B cell (primary cell): ENCODE results near the gene EXOC7. TPM values are rescaled to one million over a fixed set of nuclear protein-coding genes. Genes with fewer than 3 reads are reported as not detected.

Experiments
- ATAC-seq: fragments of 200-7000 bp; cut with Tn5 transposase; one replicate; pipeline ENCODE4 v1.10.0; 2021; ENCODE audit warnings: low read depth, mild to moderate bottlenecking, moderate number of reproducible peaks, moderate library complexity
- CTCF ChIA-PET: fragments of 350-600 bp; sonication (Branson Sonifier 250); formaldehyde crosslinking; loops from one replicate; lab custom pipeline; 2021; ENCODE audit warnings: antibody characterized with exemption, inconsistent platforms; lab: Charles Lee
- POLR2A ChIA-PET: fragments of 350-600 bp; sonication (Branson Sonifier 250); formaldehyde crosslinking; loops from one replicate; lab custom pipeline; 2021; ENCODE audit warnings: antibody characterized with exemption; lab: Charles Lee
- DNase-seq: peaks from one replicate; pipeline ENCODE4 v3.0.0; 2013
- H2AFZ ChIP-seq: 2 replicates; pipeline ENCODE4 v1.6.1; 2012; ENCODE audit warnings: mild to moderate bottlenecking, low read depth, low read length; ENCODE audit not compliant: insufficient read depth, poor library complexity, severe bottlenecking
- H3K27ac ChIP-seq, 2 donors: 1 replicate in 1 of 2; 2 replicates in 1 of 2; pipeline ENCODE4 v1.5.1; 2012 to 2013; ENCODE audit warnings: low read length in 2 of 2, mild to moderate bottlenecking in 2 of 2, moderate library complexity in 1 of 2
- H3K27me3 ChIP-seq, 4 experiments: fragments of 200-600 bp in 1 of 4; sonication (generic) in 1 of 4; replicated peaks in 1 of 4; 1 replicate in 2 of 4; 2 replicates in 2 of 4; pipeline versions ENCODE4 v1.6.1 to v1.7.0; 2013 to 2016; ENCODE audit warnings: low read length in 3 of 4, mild to moderate bottlenecking in 2 of 4, mixed read lengths in 1 of 4, moderate library complexity in 1 of 4; ENCODE audit not compliant: insufficient read depth in 4 of 4, control insufficient read depth in 3 of 4; ENCODE audit errors: control extremely low read depth in 1 of 4
- H3K36me3 ChIP-seq, 2 experiments: replicated peaks in 1 of 2; 1 replicate in 1 of 2; 2 replicates in 1 of 2; pipeline versions ENCODE4 v1.6.1 to v1.7.1; 2013; ENCODE audit warnings: low read length in 1 of 2; ENCODE audit not compliant: insufficient read depth in 2 of 2, control insufficient read depth in 1 of 2; ENCODE audit errors: control extremely low read depth in 1 of 2, extremely low read depth in 1 of 2
- H3K4me1 ChIP-seq, 2 donors: fragments of 200-600 bp in 1 of 2; sonication (generic) in 1 of 2; 1 replicate in 1 of 2; 2 replicates in 1 of 2; pipeline versions ENCODE4 v1.5.1 to v1.6.1; 2013 to 2017; ENCODE audit warnings: low read length in 2 of 2; ENCODE audit not compliant: control insufficient read depth in 2 of 2, insufficient read depth in 2 of 2
- H3K4me2 ChIP-seq: replicated peaks from 2 replicates; pipeline ENCODE3; 2012; ENCODE audit warnings: mild to moderate bottlenecking, low read depth, low read length; ENCODE audit not compliant: poor library complexity, severe bottlenecking
- H3K4me3 ChIP-seq, 5 experiments: fragments of 200-600 bp in 1 of 5; sonication (generic) in 1 of 5; 1 replicate in 3 of 5; 2 replicates in 2 of 5; pipeline versions ENCODE4 v1.5.1 to v1.7.0; 2011 to 2016; ENCODE audit warnings: low read length in 4 of 5, mild to moderate bottlenecking in 4 of 5, low read depth in 2 of 5, control low read depth in 1 of 5, moderate library complexity in 1 of 5; ENCODE audit not compliant: insufficient read depth in 1 of 5; ENCODE audit errors: control extremely low read depth in 1 of 5, extremely low read depth in 1 of 5
- H3K79me2 ChIP-seq: fragments of 200-600 bp; sonication (generic); one replicate; pipeline ENCODE4 v1.6.0; 2016; ENCODE audit warnings: low read length; ENCODE audit not compliant: control insufficient read depth, insufficient read depth
- H3K9ac ChIP-seq: fragments of 200-600 bp; sonication (generic); 2 replicates; pipeline ENCODE4 v1.6.1; 2017; ENCODE audit warnings: mild to moderate bottlenecking, low read length, moderate library complexity
- H3K9me3 ChIP-seq, 3 donors: one replicate each; pipeline versions ENCODE4 v1.6.1 to v1.7.1; 2013; ENCODE audit warnings: low read length in 2 of 3; ENCODE audit not compliant: control insufficient read depth in 2 of 3, insufficient read depth in 1 of 3; ENCODE audit errors: control extremely low read depth in 1 of 3
- H4K20me1 ChIP-seq: 2 replicates; pipeline ENCODE4 v1.6.0; 2012; ENCODE audit warnings: mild to moderate bottlenecking, low read length; ENCODE audit not compliant: insufficient read depth, control insufficient read depth, poor library complexity, severe bottlenecking
- H3K27ac Mint-ChIP-seq: one replicate; pipeline ENCODE4 v1.8.0; 2021; ENCODE audit warnings: mixed read lengths
- H3K27me3 Mint-ChIP-seq: one replicate; pipeline ENCODE4 v1.8.0; 2021; ENCODE audit warnings: mixed read lengths
- H3K4me1 Mint-ChIP-seq: one replicate; pipeline ENCODE4 v1.8.0; 2021; ENCODE audit warnings: mixed read lengths
- H3K4me3 Mint-ChIP-seq: one replicate; pipeline ENCODE4 v1.8.0; 2021; ENCODE audit warnings: mixed read lengths
- H3K9me3 Mint-ChIP-seq: one replicate; pipeline ENCODE4 v1.8.0; 2022; ENCODE audit warnings: mixed read lengths; ENCODE audit not compliant: insufficient read depth
- EZH2 ChIP-seq: IDR thresholded peaks from 2 replicates; pipeline ENCODE4 v1.6.1; 2012; ENCODE audit warnings: borderline replicate concordance, low read depth, mild to moderate bottlenecking, moderate library complexity, low read length; ENCODE audit not compliant: insufficient read depth, poor library complexity, severe bottlenecking
- WGBS: methylation state at CpG from one replicate; pipeline ENCODE4 v1.1.5; 2013; ENCODE audit warnings: missing lambda C conversion rate; ENCODE audit not compliant: insufficient coverage; 5-methylcytosine and 5-hydroxymethylcytosine counted together
- intact Hi-C: fragments of 100-400 bp; cut with micrococcal nuclease; formaldehyde crosslinking; loops from one replicate; pipeline ENCODE4 v1.10.0; 2022
- polyA plus RNA-seq: library from polyadenylated mRNA; depleted of rRNA; stranded (reverse); fragments of >200 nt; gene quantifications from 2 replicates; pipeline ENCODE4 v1.2.3, GENCODE V29; 2012
- total RNA-seq, 2 donors: library from RNA; stranded (reverse); fragments of 120-200 nt in 1 of 2; gene quantifications; 1 replicate in 1 of 2; 2 replicates in 1 of 2; pipeline versions ENCODE4 v1.2.3 to v1.2.4, GENCODE V29; 2013 to 2022
- TF ChIP-seq, protein P1 (sequence below): fragments of 200-600 bp; IDR thresholded peaks from one replicate; pipeline ENCODE4 v1.8.0; 2022; ENCODE audit warnings: antibody characterized with exemption, mild to moderate bottlenecking

The EXOC7 gene
- total and polyA plus RNA-seq, 2 donors (not counting 1 experiment from before 2014, with no cell fraction given), result 105 to 194 TPM

DNA sequence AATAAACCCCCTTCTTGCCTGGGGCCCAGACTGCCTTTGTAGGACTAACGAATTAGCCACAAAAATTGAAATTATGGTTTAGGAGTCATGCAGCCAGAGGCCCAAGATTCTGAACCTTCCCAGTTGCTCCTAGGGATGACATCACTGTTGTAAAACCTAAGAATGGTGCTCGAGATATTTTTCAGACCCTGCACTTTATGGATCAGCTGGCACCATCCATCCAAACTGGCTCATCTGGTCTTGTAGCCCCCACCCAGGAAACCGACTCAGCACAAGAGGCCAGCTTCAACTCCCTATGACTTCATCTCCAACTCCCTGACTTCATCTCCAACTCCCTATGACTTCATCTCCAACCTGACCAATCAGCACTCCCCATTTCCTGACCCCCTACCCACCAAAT lies 65.5 kb downstream of the EXOC7 start:
- Mint-ChIP-seq H3K4me1 (no peaks in the 10 kb centered on the region), H3K4me3 (no peak overlapping the region), H3K27ac (no peak overlapping the region), H3K27me3 (no peaks in the 10 kb centered on the region), H3K9me3 (no peaks in the 10 kb centered on the region)
- no peaks in the 10 kb centered on the region for H3K9me3 ChIP-seq
- POLR2A ChIA-PET, result no interaction called here
- H2AFZ ChIP-seq, result no peak overlapping the region
- intact Hi-C loops, result no loop called here
- DNase-seq (no peak), ATAC-seq (no peak)
- CTCF ChIA-PET, result interaction anchor here (1.2 kb wide), 1 partner anchor 19 kb away, joined by 3 read pairs; no protein-coding TSS in a partner anchor
- H3K27ac ChIP-seq, result no peak overlapping the region
- H3K9ac ChIP-seq, result no peak overlapping the region
- no peak overlapping the region for H3K4me3 ChIP-seq
- H3K4me2 ChIP-seq, result no peak overlapping the region
- no peaks in the 10 kb centered on the region for H4K20me1 ChIP-seq
- 84% methylated on average over 3 of the region's 3 CpGs for WGBS
- H3K27me3 ChIP-seq, result no peaks in the 10 kb centered on the region
- H3K79me2 ChIP-seq, result no peaks in the 10 kb centered on the region
- no peak for TF ChIP-seq EZH2
- TF ChIP-seq, protein P1, sequence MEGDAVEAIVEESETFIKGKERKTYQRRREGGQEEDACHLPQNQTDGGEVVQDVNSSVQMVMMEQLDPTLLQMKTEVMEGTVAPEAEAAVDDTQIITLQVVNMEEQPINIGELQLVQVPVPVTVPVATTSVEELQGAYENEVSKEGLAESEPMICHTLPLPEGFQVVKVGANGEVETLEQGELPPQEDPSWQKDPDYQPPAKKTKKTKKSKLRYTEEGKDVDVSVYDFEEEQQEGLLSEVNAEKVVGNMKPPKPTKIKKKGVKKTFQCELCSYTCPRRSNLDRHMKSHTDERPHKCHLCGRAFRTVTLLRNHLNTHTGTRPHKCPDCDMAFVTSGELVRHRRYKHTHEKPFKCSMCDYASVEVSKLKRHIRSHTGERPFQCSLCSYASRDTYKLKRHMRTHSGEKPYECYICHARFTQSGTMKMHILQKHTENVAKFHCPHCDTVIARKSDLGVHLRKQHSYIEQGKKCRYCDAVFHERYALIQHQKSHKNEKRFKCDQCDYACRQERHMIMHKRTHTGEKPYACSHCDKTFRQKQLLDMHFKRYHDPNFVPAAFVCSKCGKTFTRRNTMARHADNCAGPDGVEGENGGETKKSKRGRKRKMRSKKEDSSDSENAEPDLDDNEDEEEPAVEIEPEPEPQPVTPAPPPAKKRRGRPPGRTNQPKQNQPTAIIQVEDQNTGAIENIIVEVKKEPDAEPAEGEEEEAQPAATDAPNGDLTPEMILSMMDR, result no peak
- peaks cover 18 to 48% of the 10 kb centered on the region in 2 experiments for H3K36me3 ChIP-seq
- H3K4me1 ChIP-seq, result no peaks in the 10 kb centered on the region

DNA sequence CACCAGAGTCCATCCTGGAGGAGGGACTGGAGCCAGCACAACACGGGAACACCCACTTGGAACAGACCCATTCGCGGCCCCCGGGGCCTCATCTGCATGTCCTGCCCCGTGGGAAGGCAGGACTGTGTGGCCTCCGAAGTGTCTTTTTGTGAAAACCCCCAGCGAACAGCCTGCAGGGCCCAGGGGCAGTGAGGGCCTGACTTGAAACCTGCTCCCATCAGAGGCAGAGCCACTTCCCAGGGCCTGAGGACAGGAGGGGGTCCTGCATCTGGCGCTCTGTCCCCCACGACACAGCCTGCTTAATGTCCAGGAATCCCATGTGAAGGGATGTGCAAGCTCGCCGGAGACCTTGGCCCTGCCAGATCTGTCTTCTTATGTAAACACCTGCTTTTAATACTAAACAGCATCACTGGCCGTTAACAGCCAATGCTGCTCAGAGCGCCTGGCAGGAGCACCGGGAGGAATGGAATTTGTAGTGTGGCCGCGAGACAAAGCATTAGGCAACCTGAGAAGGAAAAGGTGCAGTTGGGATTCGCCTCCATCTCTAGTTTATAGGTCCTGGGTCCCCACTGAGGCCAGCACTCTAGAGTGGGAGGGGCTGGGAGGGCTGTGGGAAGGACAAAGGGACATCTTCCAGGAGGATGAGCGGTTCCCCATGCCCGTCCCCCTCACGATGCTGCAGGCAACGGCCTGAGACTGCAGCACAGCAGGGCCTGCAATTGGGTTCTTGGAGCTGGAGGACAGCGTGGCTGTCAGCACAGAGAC lies 66.9 kb downstream of the EXOC7 start:
- Histone ChIP-seq H3K4me3 (no peak overlapping the region), H3K27me3 (no peaks in the 10 kb centered on the region), H3K4me2 (no peak overlapping the region), H3K36me3 (peaks cover 16 to 38% of the 10 kb centered on the region in 2 experiments), H3K79me2 (no peaks in the 10 kb centered on the region), H3K9ac (no peak overlapping the region), H3K4me1 (no peaks in the 10 kb centered on the region), H3K27ac (no peak overlapping the region), H3K9me3 (no peaks in the 10 kb centered on the region), H2AFZ (no peak overlapping the region), H4K20me1 (no peaks in the 10 kb centered on the region)
- DNase-seq (no peak), ATAC-seq (no peak)
- intact Hi-C loops, result no loop called here
- H3K27me3 Mint-ChIP-seq, result no peaks in the 10 kb centered on the region
- ChIA-PET CTCF (interaction anchor here (0.6 to 1.2 kb wide), 2 partner anchors 18 to 29 kb away, joined by 3 read pairs; no protein-coding TSS in a partner anchor), POLR2A (no interaction called here)
- 96% methylated on average over 21 of the region's 22 CpGs for WGBS
- TF ChIP-seq, protein P1, result no peak
- no peak for TF ChIP-seq EZH2
- no peak overlapping the region for H3K4me3 Mint-ChIP-seq
- H3K9me3 Mint-ChIP-seq, result no peaks in the 10 kb centered on the region
- no peaks in the 10 kb centered on the region for H3K4me1 Mint-ChIP-seq
- no peak overlapping the region for H3K27ac Mint-ChIP-seq
